Measurements from ENCODE around the gene FCSK.
"Not testable (repeated sequence)": the region's sequence is repeated elsewhere in the genome, so short reads cannot be mapped to it uniquely, and the experiment has no call there.

Gene FCSK

GRCh38 chr16:70508752-70509151 lies 54.4 kb downstream of the FCSK start:
- Mint-ChIP-seq H3K36me3 (ENCODE audit: low read depth) (peaks cover 34% of the 10 kb centered on the region), H3K4me1 (ENCODE audit: low read depth) (peaks cover 8% of the 10 kb centered on the region), H3K4me3 (no peak overlapping the region), H3K27me3 (no peaks in the 10 kb centered on the region), H3K27ac (peak overlapping the region; percentile 39), H3K9me3 (no peaks in the 10 kb centered on the region)

- Mint-ChIP-seq H3K4me3 (no peak overlapping the region), H3K27ac (no peak overlapping the region), H3K9me3 (no peaks in the 10 kb centered on the region), H3K36me3 (ENCODE audit: low read depth) (peaks cover 35% of the 10 kb centered on the region), H3K27me3 (no peaks in the 10 kb centered on the region), H3K4me1 (ENCODE audit: low read depth) (peaks cover 8% of the 10 kb centered on the region)
These were observed 55.8 kb downstream of the FCSK start for GRCh38 chr16:70510216-70510615.

GRCh38 chr16:70511833-70512232 lies 57.4 kb downstream of the FCSK start:
- Mint-ChIP-seq H3K4me1 (ENCODE audit: low read depth) (peaks cover 8% of the 10 kb centered on the region), H3K36me3 (ENCODE audit: low read depth) (peaks cover 41% of the 10 kb centered on the region), H3K27ac (no peak overlapping the region), H3K9me3 (no peaks in the 10 kb centered on the region), H3K27me3 (no peaks in the 10 kb centered on the region), H3K4me3 (no peak overlapping the region)

GRCh38 chr16:70512456-70512855 lies 58.1 kb downstream of the FCSK start:
- Mint-ChIP-seq H3K4me1 (ENCODE audit: low read depth) (peaks cover 8% of the 10 kb centered on the region), H3K9me3 (no peaks in the 10 kb centered on the region), H3K27ac (no peak overlapping the region), H3K27me3 (no peaks in the 10 kb centered on the region), H3K36me3 (ENCODE audit: low read depth) (peaks cover 46% of the 10 kb centered on the region), H3K4me3 (no peak overlapping the region)

- peaks cover 39% of the 10 kb centered on the region for H3K4me1 Mint-ChIP-seq (ENCODE audit: low read depth)
- H3K4me3 Mint-ChIP-seq = peak overlapping the region; percentile 39
- H3K9me3 Mint-ChIP-seq = no peaks in the 10 kb centered on the region
- peaks cover 31% of the 10 kb centered on the region for H3K36me3 Mint-ChIP-seq (ENCODE audit: low read depth)
- peak overlapping the region; percentile 81 for H3K27ac Mint-ChIP-seq
- H3K27me3 Mint-ChIP-seq = no peaks in the 10 kb centered on the region
These were observed 66.4 kb downstream of the FCSK start for GRCh38 chr16:70520612-70521297.

- Mint-ChIP-seq H3K9me3 (no peaks in the 10 kb centered on the region), H3K36me3 (ENCODE audit: low read depth) (peaks cover 34% of the 10 kb centered on the region), H3K27me3 (no peaks in the 10 kb centered on the region), H3K4me1 (ENCODE audit: low read depth) (peaks cover 54% of the 10 kb centered on the region), H3K27ac (peak overlapping the region; percentile 100), H3K4me3 (peak overlapping the region; percentile 98)
These were observed 68.1 kb downstream of the FCSK start for GRCh38 chr16:70522216-70523075.

GRCh38 chr16:70523076-70523742 lies 68.8 kb downstream of the FCSK start, which contains the start of gene COG4:
COG4 (minus strand) TSS chr16:70523554; CDS start chr16:70523543, 11 bp downstream.
- Mint-ChIP-seq H3K4me1 (ENCODE audit: low read depth) (peaks cover 62% of the 10 kb centered on the region), H3K4me3 (peak within 1 kb of the TSS; percentile 98), H3K36me3 (ENCODE audit: low read depth) (peaks cover 36% of the 10 kb centered on the region), H3K27ac (peak within 1 kb of the TSS; percentile 100), H3K9me3 (no peaks in the 10 kb centered on the region), H3K27me3 (no peaks in the 10 kb centered on the region)

GRCh38 chr16:70523743-70524398 lies 69.5 kb downstream of the FCSK start, which contains the start of gene SF3B3:
SF3B3 (plus strand) TSS chr16:70523816; CDS start chr16:70526657, 2,841 bp downstream.
- H3K4me3 Mint-ChIP-seq = peak within 1 kb of the TSS; percentile 98
- H3K36me3 Mint-ChIP-seq (ENCODE audit: low read depth) = peaks cover 43% of the 10 kb centered on the region
- H3K27me3 Mint-ChIP-seq = no peaks in the 10 kb centered on the region
- H3K27ac Mint-ChIP-seq = peak within 1 kb of the TSS; percentile 100
- peaks cover 68% of the 10 kb centered on the region for H3K4me1 Mint-ChIP-seq (ENCODE audit: low read depth)
- no peaks in the 10 kb centered on the region for H3K9me3 Mint-ChIP-seq

- not testable (repeated sequence) for H3K27me3 Mint-ChIP-seq, H3K9me3 Mint-ChIP-seq
- peak overlapping the region; percentile 100 for H3K27ac Mint-ChIP-seq
- peaks cover 48% of the 10 kb centered on the region for H3K36me3 Mint-ChIP-seq (ENCODE audit: low read depth)
- H3K4me3 Mint-ChIP-seq = peak overlapping the region; percentile 98
- H3K4me1 Mint-ChIP-seq (ENCODE audit: low read depth) = peaks cover 74% of the 10 kb centered on the region
These were observed 70.0 kb downstream of the FCSK start for GRCh38 chr16:70524399-70524825.

- Mint-ChIP-seq H3K36me3 (ENCODE audit: low read depth) (peaks cover 62% of the 10 kb centered on the region), H3K4me3 (peak overlapping the region; percentile 98), H3K9me3 (no peaks in the 10 kb centered on the region), H3K27ac (peak overlapping the region; percentile 83), H3K4me1 (ENCODE audit: low read depth) (peaks cover 66% of the 10 kb centered on the region), H3K27me3 (no peaks in the 10 kb centered on the region)
These were observed 72.0 kb downstream of the FCSK start for GRCh38 chr16:70526403-70526802.

GRCh38 chr16:70527315-70527996 lies 73.1 kb downstream of the FCSK start:
- peak overlapping the region; percentile 83 for H3K27ac Mint-ChIP-seq
- H3K36me3 Mint-ChIP-seq (ENCODE audit: low read depth) = peaks cover 72% of the 10 kb centered on the region
- peaks cover 64% of the 10 kb centered on the region for H3K4me1 Mint-ChIP-seq (ENCODE audit: low read depth)
- H3K4me3 Mint-ChIP-seq = peak overlapping the region; percentile 98
- no peaks in the 10 kb centered on the region for H3K27me3 Mint-ChIP-seq
- H3K9me3 Mint-ChIP-seq = no peaks in the 10 kb centered on the region

- Mint-ChIP-seq H3K9me3 (no peaks in the 10 kb centered on the region), H3K27ac (peak overlapping the region; percentile 62), H3K36me3 (ENCODE audit: low read depth) (peaks cover 82% of the 10 kb centered on the region), H3K4me1 (ENCODE audit: low read depth) (peaks cover 61% of the 10 kb centered on the region), H3K27me3 (no peaks in the 10 kb centered on the region), H3K4me3 (peak overlapping the region; percentile 55)
These were observed 74.8 kb downstream of the FCSK start for GRCh38 chr16:70529051-70529777.

Measured in stimulated activated naive CD8-positive, alpha-beta T cell treated with anti-CD3 and anti-CD28 coated beads, Interleukin-15, Interleukin-2, amounts not matched to agents 100 ng/mL and 50 ng/mL, for 24 hours (primary cell).